ENCODE measurements around the gene CARD8.

CARD8 gene

GRCh38 chr19:48190288-48190884, 65.3 kb downstream of the CARD8 start:
- no peak overlapping the region for H3K27ac ChIP-seq
- H3K27me3 ChIP-seq (ENCODE audit: control insufficient read depth, insufficient read depth, low read length), result no peaks in the 10 kb centered on the region
- no peak overlapping the region for H3K9ac ChIP-seq
- H2AFZ ChIP-seq, result no peak overlapping the region
- no peaks in the 10 kb centered on the region for H3K9me3 ChIP-seq (ENCODE audit: control insufficient read depth, low read length)
- H3K4me3 ChIP-seq (ENCODE audit: low read depth, low read length), result no peak overlapping the region
- TF ChIP-seq, protein P1, sequence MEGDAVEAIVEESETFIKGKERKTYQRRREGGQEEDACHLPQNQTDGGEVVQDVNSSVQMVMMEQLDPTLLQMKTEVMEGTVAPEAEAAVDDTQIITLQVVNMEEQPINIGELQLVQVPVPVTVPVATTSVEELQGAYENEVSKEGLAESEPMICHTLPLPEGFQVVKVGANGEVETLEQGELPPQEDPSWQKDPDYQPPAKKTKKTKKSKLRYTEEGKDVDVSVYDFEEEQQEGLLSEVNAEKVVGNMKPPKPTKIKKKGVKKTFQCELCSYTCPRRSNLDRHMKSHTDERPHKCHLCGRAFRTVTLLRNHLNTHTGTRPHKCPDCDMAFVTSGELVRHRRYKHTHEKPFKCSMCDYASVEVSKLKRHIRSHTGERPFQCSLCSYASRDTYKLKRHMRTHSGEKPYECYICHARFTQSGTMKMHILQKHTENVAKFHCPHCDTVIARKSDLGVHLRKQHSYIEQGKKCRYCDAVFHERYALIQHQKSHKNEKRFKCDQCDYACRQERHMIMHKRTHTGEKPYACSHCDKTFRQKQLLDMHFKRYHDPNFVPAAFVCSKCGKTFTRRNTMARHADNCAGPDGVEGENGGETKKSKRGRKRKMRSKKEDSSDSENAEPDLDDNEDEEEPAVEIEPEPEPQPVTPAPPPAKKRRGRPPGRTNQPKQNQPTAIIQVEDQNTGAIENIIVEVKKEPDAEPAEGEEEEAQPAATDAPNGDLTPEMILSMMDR (IDR thresholded peaks at IDR 0.05), result no peak
- no peaks in the 10 kb centered on the region for H3K36me3 ChIP-seq (ENCODE audit: control insufficient read depth, insufficient read depth, low read length)
- no peaks in the 10 kb centered on the region for H3K79me2 ChIP-seq
- no peaks in the 10 kb centered on the region for H3K4me1 ChIP-seq
- no peak overlapping the region for H3K4me2 ChIP-seq (ENCODE audit: low read length)

GRCh38 chr19:48186541-48186991, 69.1 kb downstream of the CARD8 start:
- Histone ChIP-seq H3K27ac (no peak overlapping the region), H3K9me3 (ENCODE audit: control insufficient read depth, low read length) (no peaks in the 10 kb centered on the region), H3K27me3 (ENCODE audit: control insufficient read depth, insufficient read depth, low read length) (no peaks in the 10 kb centered on the region), H3K4me1 (no peaks in the 10 kb centered on the region), H3K36me3 (ENCODE audit: control insufficient read depth, insufficient read depth, low read length) (no peaks in the 10 kb centered on the region), H3K79me2 (no peaks in the 10 kb centered on the region), H3K9ac (no peak overlapping the region), H3K4me2 (ENCODE audit: low read length) (no peak overlapping the region), H3K4me3 (ENCODE audit: low read depth, low read length) (no peak overlapping the region), H2AFZ (no peak overlapping the region)
- TF ChIP-seq, protein P1 (IDR thresholded peaks at IDR 0.05), result no peak

GRCh38 chr19:48186015-48186414, 69.7 kb downstream of the CARD8 start:
- Histone ChIP-seq H3K4me2 (ENCODE audit: low read length) (no peak overlapping the region), H2AFZ (no peak overlapping the region), H3K36me3 (ENCODE audit: control insufficient read depth, insufficient read depth, low read length) (no peaks in the 10 kb centered on the region), H3K79me2 (no peaks in the 10 kb centered on the region), H3K4me3 (ENCODE audit: low read depth, low read length) (no peak overlapping the region), H3K27ac (no peak overlapping the region), H3K9me3 (ENCODE audit: control insufficient read depth, low read length) (no peaks in the 10 kb centered on the region), H3K27me3 (ENCODE audit: control insufficient read depth, insufficient read depth, low read length) (no peaks in the 10 kb centered on the region), H3K9ac (no peak overlapping the region), H3K4me1 (no peaks in the 10 kb centered on the region)
- TF ChIP-seq, protein P1 (IDR thresholded peaks at IDR 0.05), result no peak

DNA sequence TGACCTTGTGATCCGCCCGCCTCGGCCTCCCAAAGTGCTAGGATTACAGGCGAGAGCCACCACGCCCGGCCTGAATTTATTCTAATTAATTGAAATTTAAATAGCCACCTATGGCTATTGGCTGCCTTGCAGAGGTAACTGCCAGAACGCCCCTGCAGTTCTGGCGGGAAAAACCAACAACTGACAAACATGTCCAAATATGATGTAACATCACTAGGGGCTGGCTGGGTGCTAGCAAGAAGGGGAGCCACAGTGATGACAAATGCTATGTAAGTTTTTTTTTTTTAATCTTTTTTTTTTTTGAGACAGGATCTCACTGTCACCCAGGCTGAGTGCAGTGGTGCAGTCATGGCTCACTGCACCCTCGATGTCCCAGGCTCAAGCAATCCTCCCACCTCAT, 72.4 kb downstream of the CARD8 start:
- TF ChIP-seq, protein P1 (IDR thresholded peaks at IDR 0.05), result no peak
- H3K9ac ChIP-seq, result no peak overlapping the region
- H2AFZ ChIP-seq, result no peak overlapping the region
- no peak overlapping the region for H3K4me2 ChIP-seq (ENCODE audit: low read length)
- H3K27me3 ChIP-seq (ENCODE audit: control insufficient read depth, insufficient read depth, low read length), result no peaks in the 10 kb centered on the region
- no peak overlapping the region for H3K4me3 ChIP-seq (ENCODE audit: low read depth, low read length)
- H3K9me3 ChIP-seq (ENCODE audit: control insufficient read depth, low read length), result no peaks in the 10 kb centered on the region
- H3K36me3 ChIP-seq (ENCODE audit: control insufficient read depth, insufficient read depth, low read length), result no peaks in the 10 kb centered on the region
- no peaks in the 10 kb centered on the region for H3K79me2 ChIP-seq
- H3K27ac ChIP-seq, result no peak overlapping the region
- H3K4me1 ChIP-seq, result no peaks in the 10 kb centered on the region

DNA sequence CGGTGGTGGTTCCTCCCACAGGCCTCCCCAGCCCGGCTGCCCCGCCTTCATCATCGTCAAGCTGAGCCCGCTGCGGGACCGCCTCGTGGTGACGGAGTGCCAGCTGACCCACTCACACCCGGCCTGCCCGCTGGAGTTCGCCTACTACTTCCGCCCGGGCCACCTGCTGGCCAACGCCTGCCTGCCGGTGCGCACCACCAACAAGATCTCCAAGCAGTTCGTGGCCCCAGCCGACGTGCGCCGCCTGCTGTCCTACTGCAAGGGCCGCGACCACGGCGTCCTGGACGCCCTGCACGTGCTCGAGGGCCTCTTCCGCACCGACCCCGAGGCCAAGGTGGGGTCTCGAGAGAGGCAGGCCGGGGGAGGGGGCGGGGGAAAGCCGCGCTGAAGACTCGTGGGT, 73.3 kb downstream of the CARD8 start:
- Histone ChIP-seq H3K4me3 (ENCODE audit: low read depth, low read length) (no peak overlapping the region), H3K27me3 (ENCODE audit: control insufficient read depth, insufficient read depth, low read length) (no peaks in the 10 kb centered on the region), H3K27ac (no peak overlapping the region), H3K4me1 (no peaks in the 10 kb centered on the region), H2AFZ (no peak overlapping the region), H3K36me3 (ENCODE audit: control insufficient read depth, insufficient read depth, low read length) (no peaks in the 10 kb centered on the region), H3K9me3 (ENCODE audit: control insufficient read depth, low read length) (no peaks in the 10 kb centered on the region), H3K4me2 (ENCODE audit: low read length) (no peak overlapping the region), H3K9ac (no peak overlapping the region), H3K79me2 (no peaks in the 10 kb centered on the region)
- TF ChIP-seq, protein P1 (IDR thresholded peaks at IDR 0.05), result no peak
